Measurements from ENCODE around the gene CPLANE2. TPM values are rescaled to one million over a fixed set of nuclear protein-coding genes. Genes with fewer than 3 reads are reported as not detected.
"Not testable (repeated sequence)": the region's sequence is repeated elsewhere in the genome, so short reads cannot be mapped to it uniquely, and the experiment has no call there.

CPLANE2 gene
- total and polyA plus RNA-seq, 2 donors from 2014 or later, result 7.9 to 9.4 TPM

GRCh38 chr1:16260814-16261213 lies 23.8 kb upstream of the CPLANE2 start:
- H3K36me3 ChIP-seq (ENCODE audit: control insufficient read depth in 2 of 3, insufficient read depth in 3 of 3, low read length in 3 of 3), result peaks cover 0 to 12% (median 6%) of the 10 kb centered on the region in 3 donors
- intact Hi-C loops (cut with DNase I), result no loop called here
- no peak for FAIRE-seq

DNA sequence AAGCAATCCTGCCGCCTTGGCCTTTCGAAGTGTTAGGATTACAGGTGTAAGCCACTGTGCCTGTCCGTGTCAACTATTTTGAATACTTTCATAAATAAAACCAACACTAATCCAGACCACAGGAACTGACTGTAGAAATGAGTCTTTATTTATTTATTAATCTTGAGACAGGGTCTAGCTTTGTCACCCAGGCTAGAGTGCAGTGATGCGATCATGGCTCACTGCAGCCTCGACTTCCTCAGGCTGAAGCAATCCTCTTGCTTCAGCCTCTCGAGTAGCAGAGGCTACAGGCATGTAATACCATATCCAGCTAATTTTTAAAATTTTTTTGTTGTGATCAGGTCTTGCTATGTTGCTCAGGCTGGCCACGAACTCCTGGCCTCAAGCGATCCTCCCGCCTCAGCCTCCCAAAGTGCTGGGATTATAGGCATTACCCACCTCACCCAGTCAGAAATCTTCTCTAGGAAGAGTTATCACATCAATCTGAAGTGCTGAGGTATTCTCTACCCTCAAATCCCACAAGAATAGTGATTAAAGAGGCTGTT lies 21.7 kb upstream of the CPLANE2 start:
- intact Hi-C loops (cut with DNase I), result no loop called here
- FAIRE-seq (no peak), DNase-seq (no peak)
- peaks cover 0 to 23% (median 9%) of the 10 kb centered on the region in 3 donors for H3K36me3 ChIP-seq (ENCODE audit: control insufficient read depth in 2 of 3, insufficient read depth in 3 of 3, low read length in 3 of 3)
- TF ChIP-seq CTCF (IDR thresholded peaks at IDR 0.05; ENCODE audit: borderline replicate concordance, extremely low read depth, insufficient read depth), result no peak
- no peak overlapping the region for H3K27ac ChIP-seq (ENCODE audit: low read depth in 2 of 2, low read length in 2 of 2)
- no peaks in the 10 kb centered on the region for H3K27me3 ChIP-seq (ENCODE audit: control insufficient read depth, insufficient read depth, low read length)
- H3K9me3 ChIP-seq (ENCODE audit: control insufficient read depth in 2 of 3, insufficient read depth in 1 of 3, low read length in 3 of 3), result no peaks in the 10 kb centered on the region
- H3K4me1 ChIP-seq (ENCODE audit: control insufficient read depth in 2 of 3, insufficient read depth in 2 of 3, low read depth in 1 of 3, low read length in 3 of 3), result no peaks in the 10 kb centered on the region
- H3K4me3 ChIP-seq (ENCODE audit: low read length in 3 of 3), result no peak overlapping the region
- H3K9ac ChIP-seq (ENCODE audit: low read length in 3 of 3), result no peak overlapping the region

More at GRCh38 chr1:16260814-16261213, 23.8 kb upstream of the CPLANE2 start:
- no peak for TF ChIP-seq CTCF (IDR thresholded peaks at IDR 0.05; ENCODE audit: borderline replicate concordance, extremely low read depth, insufficient read depth)
- Histone ChIP-seq H3K27me3 (ENCODE audit: control insufficient read depth, insufficient read depth, low read length) (no peaks in the 10 kb centered on the region), H3K27ac (ENCODE audit: low read depth in 2 of 2, low read length in 2 of 2) (no peak overlapping the region), H3K4me3 (ENCODE audit: low read length in 3 of 3) (no peak overlapping the region), H3K9me3 (ENCODE audit: control insufficient read depth in 2 of 3, insufficient read depth in 1 of 3, low read length in 3 of 3) (no peaks in the 10 kb centered on the region), H3K4me1 (ENCODE audit: control insufficient read depth in 2 of 3, insufficient read depth in 2 of 3, low read depth in 1 of 3, low read length in 3 of 3) (no peaks in the 10 kb centered on the region), H3K9ac (ENCODE audit: low read length in 3 of 3) (no peak overlapping the region)
- no peak for DNase-seq

GRCh38 chr1:16257968-16258367 lies 21.0 kb upstream of the CPLANE2 start:
- Histone ChIP-seq H3K9me3 (ENCODE audit: control insufficient read depth in 2 of 3, insufficient read depth in 1 of 3, low read length in 3 of 3) (no peaks in the 10 kb centered on the region), H3K9ac (ENCODE audit: low read length in 3 of 3) (no peak overlapping the region), H3K36me3 (ENCODE audit: control insufficient read depth in 2 of 3, insufficient read depth in 3 of 3, low read length in 3 of 3) (peaks cover 0 to 24% (median 10%) of the 10 kb centered on the region in 3 donors), H3K4me1 (ENCODE audit: control insufficient read depth in 2 of 3, insufficient read depth in 2 of 3, low read depth in 1 of 3, low read length in 3 of 3) (no peaks in the 10 kb centered on the region), H3K4me3 (ENCODE audit: low read length in 3 of 3) (no peak overlapping the region), H3K27ac (ENCODE audit: low read depth in 2 of 2, low read length in 2 of 2) (no peak overlapping the region), H3K27me3 (ENCODE audit: control insufficient read depth, insufficient read depth, low read length) (no peaks in the 10 kb centered on the region)
- FAIRE-seq, result no peak
- DNase-seq, result no peak
- intact Hi-C loops (cut with DNase I), result no loop called here
- no peak for TF ChIP-seq CTCF (IDR thresholded peaks at IDR 0.05; ENCODE audit: borderline replicate concordance, extremely low read depth, insufficient read depth)

DNA sequence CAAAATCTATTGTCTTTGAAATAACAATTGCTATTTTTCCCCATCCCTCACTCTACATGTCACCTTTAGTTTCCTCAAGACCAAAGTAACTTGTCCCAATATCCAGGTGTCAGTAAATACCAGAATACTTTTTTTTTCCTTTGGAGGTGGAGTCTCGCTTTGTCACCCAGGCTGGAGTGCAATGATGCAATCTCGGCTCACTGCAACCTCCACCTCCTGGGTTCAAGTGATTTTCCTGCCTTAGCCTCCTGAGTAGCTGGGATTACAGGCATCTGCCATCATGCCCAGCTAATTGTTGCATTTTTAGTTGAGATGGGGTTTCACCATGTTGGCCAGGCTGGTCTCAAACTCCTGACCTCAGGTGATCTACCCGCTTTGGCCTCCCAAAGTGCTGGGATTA lies 20.6 kb upstream of the CPLANE2 start:
- peaks cover 0 to 29% (median 11%) of the 10 kb centered on the region in 3 donors for H3K36me3 ChIP-seq (ENCODE audit: control insufficient read depth in 2 of 3, insufficient read depth in 3 of 3, low read length in 3 of 3)
- intact Hi-C loops (cut with DNase I); FAIRE-seq; DNase-seq; H3K9ac ChIP-seq (ENCODE audit: low read length in 3 of 3); H3K27ac ChIP-seq (ENCODE audit: low read depth in 2 of 2, low read length in 2 of 2); H3K4me3 ChIP-seq (ENCODE audit: low read length in 3 of 3); H3K27me3 ChIP-seq (ENCODE audit: control insufficient read depth, insufficient read depth, low read length); H3K9me3 ChIP-seq (ENCODE audit: control insufficient read depth in 2 of 3, insufficient read depth in 1 of 3, low read length in 3 of 3); H3K4me1 ChIP-seq (ENCODE audit: control insufficient read depth in 2 of 3, insufficient read depth in 2 of 3, low read depth in 1 of 3, low read length in 3 of 3): not testable (repeated sequence)
